ENCODE measurements around the gene ZNF827.

- TF ChIP-seq, protein P1, sequence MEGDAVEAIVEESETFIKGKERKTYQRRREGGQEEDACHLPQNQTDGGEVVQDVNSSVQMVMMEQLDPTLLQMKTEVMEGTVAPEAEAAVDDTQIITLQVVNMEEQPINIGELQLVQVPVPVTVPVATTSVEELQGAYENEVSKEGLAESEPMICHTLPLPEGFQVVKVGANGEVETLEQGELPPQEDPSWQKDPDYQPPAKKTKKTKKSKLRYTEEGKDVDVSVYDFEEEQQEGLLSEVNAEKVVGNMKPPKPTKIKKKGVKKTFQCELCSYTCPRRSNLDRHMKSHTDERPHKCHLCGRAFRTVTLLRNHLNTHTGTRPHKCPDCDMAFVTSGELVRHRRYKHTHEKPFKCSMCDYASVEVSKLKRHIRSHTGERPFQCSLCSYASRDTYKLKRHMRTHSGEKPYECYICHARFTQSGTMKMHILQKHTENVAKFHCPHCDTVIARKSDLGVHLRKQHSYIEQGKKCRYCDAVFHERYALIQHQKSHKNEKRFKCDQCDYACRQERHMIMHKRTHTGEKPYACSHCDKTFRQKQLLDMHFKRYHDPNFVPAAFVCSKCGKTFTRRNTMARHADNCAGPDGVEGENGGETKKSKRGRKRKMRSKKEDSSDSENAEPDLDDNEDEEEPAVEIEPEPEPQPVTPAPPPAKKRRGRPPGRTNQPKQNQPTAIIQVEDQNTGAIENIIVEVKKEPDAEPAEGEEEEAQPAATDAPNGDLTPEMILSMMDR (optimal IDR thresholded peaks at IDR 0.05 in 1 of 3, IDR thresholded peaks at IDR 0.05 in 1 of 3, conservative IDR thresholded peaks at IDR 0.05 in 1 of 3; ENCODE audit: extremely low read depth in 1 of 3, insufficient read depth in 2 of 3, low read length in 3 of 3): no peak
- TF ChIP-seq EZH2 (IDR thresholded peaks at IDR 0.05; ENCODE audit: low read length): no peak
Measured at GRCh38 chr4:145898926-145899531, 39.6 kb downstream of the ZNF827 start.
